AG09319 (cell line): Measurements from ENCODE around the gene GLIS1.

ENCODE experiments used
- DNase-seq: peaks from one replicate; pipeline ENCODE4 v3.0.0-alpha.2; 2010; ENCODE audit warnings: low read depth; ENCODE audit errors: extremely low read depth
- CTCF ChIP-seq: IDR thresholded peaks from 2 replicates; pipeline ENCODE4 v1.5.1; 2011; ENCODE audit warnings: low read depth, mild to moderate bottlenecking, inconsistent platforms, low read length, moderate library complexity

Gene GLIS1

DNA sequence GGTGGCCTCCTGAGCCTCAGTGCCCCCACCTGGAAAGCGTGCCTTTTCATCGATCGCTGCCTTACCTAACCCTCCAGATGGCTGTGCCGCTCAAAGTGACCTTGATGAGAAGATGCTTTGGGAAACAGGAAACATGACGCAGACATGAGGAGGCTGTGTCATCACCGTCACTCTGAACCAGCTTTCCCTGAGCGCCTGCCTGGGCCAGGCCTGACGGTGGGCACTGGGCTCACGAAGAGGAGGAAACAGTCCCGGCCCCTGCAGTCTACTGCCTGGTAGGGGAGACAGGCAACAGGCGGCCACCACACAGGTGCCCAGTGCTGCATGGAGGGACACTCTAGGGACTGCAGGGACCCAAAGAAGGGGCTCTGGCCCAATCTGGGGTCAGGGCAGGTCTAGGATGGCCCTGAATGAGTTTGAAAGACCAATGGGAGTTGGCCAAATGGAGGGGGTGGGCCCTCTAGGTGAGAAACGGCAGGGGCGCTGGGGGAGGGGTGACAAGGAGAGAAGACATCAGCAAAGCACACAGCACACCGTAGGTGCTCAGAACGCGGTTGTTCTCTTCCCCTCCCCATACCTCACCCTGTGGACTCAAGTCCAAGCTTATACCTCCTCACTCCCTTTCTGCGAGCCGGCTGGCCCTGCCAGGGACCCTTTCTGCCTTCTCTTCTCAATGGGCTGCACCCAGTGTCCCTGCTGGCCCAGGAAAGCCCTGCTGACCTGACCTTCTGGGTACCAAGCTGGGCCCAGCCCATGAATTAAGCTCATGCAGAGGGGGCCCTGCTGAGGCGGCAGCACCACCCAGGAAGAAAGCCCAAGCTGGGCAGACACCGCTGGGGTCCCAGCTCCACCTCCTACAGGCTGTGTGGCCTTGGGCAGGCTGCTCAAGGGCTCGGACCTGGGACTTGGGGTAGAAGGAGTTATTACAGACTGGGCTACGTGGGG, 44.9 kb downstream of the GLIS1 start:
- no peak for TF ChIP-seq CTCF

DNA sequence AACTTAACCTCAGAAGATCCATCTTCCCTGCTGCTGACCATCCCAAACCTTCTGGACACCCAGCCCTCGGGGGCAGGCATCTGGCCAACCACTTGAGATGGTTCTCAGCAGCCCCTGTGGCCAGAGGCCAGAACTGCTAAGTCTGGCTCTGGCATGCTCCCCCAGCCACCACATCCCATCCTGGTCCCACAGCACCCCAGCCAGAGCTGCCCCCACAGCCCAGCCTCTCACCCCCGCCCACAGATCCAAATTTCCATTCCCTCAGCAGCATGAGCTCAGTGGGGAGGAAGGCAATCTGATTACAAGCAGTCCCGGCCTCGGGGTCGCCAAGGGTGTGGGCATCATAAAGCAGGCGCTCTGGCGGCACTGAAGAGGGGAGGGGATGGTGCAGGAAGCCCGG, 45.6 kb downstream of the GLIS1 start:
- no peak for TF ChIP-seq CTCF
- DNase-seq = no peak

More for the DNA sequence above, 44.9 kb downstream of the GLIS1 start:
- DNase-seq = no peak

GRCh38 chr1:53691326-53691725, 47.6 kb downstream of the GLIS1 start:
- TF ChIP-seq CTCF = no peak
- no peak for DNase-seq

DNA sequence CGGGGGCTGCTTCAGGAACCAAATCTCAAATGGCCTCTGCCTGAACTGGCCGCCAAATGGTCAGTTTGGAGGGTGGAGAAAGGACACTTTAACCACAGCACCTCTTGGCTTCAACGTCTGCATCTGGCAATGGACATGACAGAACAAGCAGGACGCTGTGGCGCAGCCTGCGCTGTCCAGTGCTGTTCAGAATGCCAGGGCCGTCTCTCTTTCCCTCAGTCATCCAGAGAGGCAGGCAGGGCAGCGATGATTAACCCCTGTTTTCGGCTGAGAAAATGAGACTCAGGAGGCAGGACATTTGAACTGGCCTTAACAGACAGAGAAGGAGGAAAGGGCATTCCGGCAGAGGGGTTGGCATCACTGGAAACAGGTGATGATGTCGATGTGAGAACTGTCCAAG, 48.6 kb downstream of the GLIS1 start:
- no peak for TF ChIP-seq CTCF

DNA sequence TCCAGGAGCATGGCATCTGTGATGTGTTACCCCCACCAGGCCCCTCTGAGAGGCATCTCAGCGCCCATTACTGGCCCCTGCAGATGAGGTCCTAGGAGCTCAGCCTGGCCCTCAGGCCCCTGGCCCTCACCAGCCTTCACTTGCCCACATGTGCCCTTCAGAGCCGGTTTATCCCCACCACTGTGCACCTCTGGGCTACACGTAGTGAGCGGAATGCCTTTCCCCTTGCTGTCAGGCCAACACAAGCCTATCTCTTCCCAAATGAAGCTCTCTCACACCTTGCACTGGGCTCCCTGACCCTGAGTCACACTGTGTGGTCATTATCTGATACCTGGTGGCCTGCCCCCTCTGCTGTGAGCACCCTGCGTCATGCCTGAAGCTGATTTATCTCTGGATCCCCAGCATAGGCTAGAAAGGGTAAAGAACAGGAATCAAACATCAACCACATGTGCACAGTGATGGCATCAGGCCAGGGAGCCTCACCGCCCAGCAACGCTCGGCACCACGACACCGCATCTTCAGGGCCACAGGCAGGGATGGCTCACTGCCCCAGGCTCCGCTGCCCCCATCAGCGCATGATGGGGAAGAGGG, 49.1 kb downstream of the GLIS1 start:
- no peak for TF ChIP-seq CTCF
- DNase-seq = no peak

More for the DNA sequence above, 48.6 kb downstream of the GLIS1 start:
- DNase-seq = no peak

DNA sequence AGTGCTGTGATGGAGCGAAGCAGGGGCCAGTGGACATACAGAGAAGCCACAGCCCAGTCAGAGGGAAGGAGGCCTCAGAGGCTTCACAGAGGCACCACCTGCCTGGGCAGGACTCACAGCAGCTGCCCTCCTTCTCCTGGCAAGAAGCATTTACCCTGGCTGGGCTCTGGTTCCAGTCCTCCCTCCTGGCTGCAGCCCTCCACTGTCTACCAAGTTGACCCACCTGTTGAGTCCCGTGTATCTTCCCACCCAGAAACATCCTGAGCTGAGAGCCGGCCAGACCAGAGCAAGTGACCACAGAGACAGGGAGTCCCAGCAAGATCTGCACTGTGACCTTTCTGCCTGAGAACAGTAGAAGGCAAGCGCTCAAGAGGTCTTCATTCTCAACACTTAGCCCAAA, 49.7 kb downstream of the GLIS1 start:
- TF ChIP-seq CTCF = no peak

More for the DNA sequence above, 49.7 kb downstream of the GLIS1 start:
- no peak for DNase-seq
